Natural killer cell (primary cell): ENCODE data around the gene BLOC1S5. TPM values are rescaled to one million over a fixed set of nuclear protein-coding genes. Genes with fewer than 3 reads are reported as not detected.
"Not testable (repeated sequence)": the region's sequence is repeated elsewhere in the genome, so short reads cannot be mapped to it uniquely, and the experiment has no call there.

Experiments used
- ATAC-seq, 3 donors: fragments of 150-1000 bp in 2 of 3; fragments of 200-7000 bp in 1 of 3; cut with Tn5 transposase; 1 replicate in 1 of 3; 2 replicates in 2 of 3; pipeline ENCODE4 v1.10.0; 2021; ENCODE audit warnings: mild to moderate bottlenecking in 2 of 3, moderate library complexity in 2 of 3
- DNase-seq, 2 donors: peaks; one replicate each; pipeline versions ENCODE4 v3.0.0 to v3.0.0-alpha.2; 2013 to 2021; ENCODE audit warnings: mixed read lengths in 1 of 2
- H3K27ac ChIP-seq: one replicate; pipeline ENCODE4 v1.5.1; 2013; ENCODE audit warnings: mild to moderate bottlenecking, low read length
- H3K27me3 ChIP-seq: one replicate; pipeline ENCODE4 v1.6.1; 2013; ENCODE audit warnings: low read length; ENCODE audit not compliant: control insufficient read depth, insufficient read depth
- H3K36me3 ChIP-seq: one replicate; pipeline ENCODE4 v1.6.1; 2013; ENCODE audit warnings: low read length; ENCODE audit not compliant: control insufficient read depth, insufficient read depth
- H3K4me1 ChIP-seq: one replicate; pipeline ENCODE4 v1.6.1; 2013; ENCODE audit warnings: low read length; ENCODE audit not compliant: control insufficient read depth, insufficient read depth
- H3K4me3 ChIP-seq: one replicate; pipeline ENCODE4 v1.5.1; 2013; ENCODE audit warnings: low read length
- H3K9me3 ChIP-seq: one replicate; pipeline ENCODE4 v1.6.1; 2013; ENCODE audit warnings: low read length; ENCODE audit not compliant: control insufficient read depth, insufficient read depth
- H3K27ac Mint-ChIP-seq, 2 donors: one replicate each; pipeline ENCODE4 v1.8.0; 2022; ENCODE audit warnings: mild to moderate bottlenecking in 2 of 2, mixed read lengths in 2 of 2, moderate library complexity in 1 of 2
- H3K27me3 Mint-ChIP-seq, 2 donors: one replicate each; pipeline ENCODE4 v1.8.0; 2022; ENCODE audit warnings: low read depth in 2 of 2, mixed read lengths in 2 of 2
- H3K36me3 Mint-ChIP-seq: one replicate; pipeline ENCODE4 v1.8.0; 2022; ENCODE audit warnings: mixed read lengths
- H3K4me1 Mint-ChIP-seq, 2 donors: one replicate each; pipeline ENCODE4 v1.8.0; 2022; ENCODE audit warnings: mixed read lengths in 2 of 2
- H3K4me3 Mint-ChIP-seq: one replicate; pipeline ENCODE4 v1.8.0; 2022; ENCODE audit warnings: mild to moderate bottlenecking, moderate library complexity, mixed read lengths
- H3K9me3 Mint-ChIP-seq, 2 donors: one replicate each; pipeline ENCODE4 v1.8.0; 2022; ENCODE audit warnings: mixed read lengths in 2 of 2
- WGBS: methylation state at CpG from one replicate; pipeline ENCODE4 v1.1.7; 2013; ENCODE audit warnings: missing lambda C conversion rate; ENCODE audit not compliant: insufficient coverage; 5-methylcytosine and 5-hydroxymethylcytosine counted together
- intact Hi-C: fragments of 100-400 bp; cut with micrococcal nuclease; formaldehyde crosslinking; loops from one replicate; pipeline ENCODE4 v1.14.2; 2022
- total RNA-seq, 4 donors: library from RNA; stranded (reverse); fragments of 120-200 nt in 1 of 4; gene quantifications; one replicate each; pipeline versions ENCODE4 v1.2.3 to v1.2.4, GENCODE V29; 2013 to 2022
- TF ChIP-seq, protein P1 (sequence below): fragments of 200-600 bp; IDR thresholded peaks from one replicate; pipeline ENCODE4 v1.8.0; 2022; ENCODE audit warnings: antibody characterized with exemption

BLOC1S5 gene
- total RNA-seq, 3 donors from 2014 or later (not counting 1 experiment from before 2014, with no cell fraction given), result 11.2 to 15.9 (median 15.4) TPM

DNA sequence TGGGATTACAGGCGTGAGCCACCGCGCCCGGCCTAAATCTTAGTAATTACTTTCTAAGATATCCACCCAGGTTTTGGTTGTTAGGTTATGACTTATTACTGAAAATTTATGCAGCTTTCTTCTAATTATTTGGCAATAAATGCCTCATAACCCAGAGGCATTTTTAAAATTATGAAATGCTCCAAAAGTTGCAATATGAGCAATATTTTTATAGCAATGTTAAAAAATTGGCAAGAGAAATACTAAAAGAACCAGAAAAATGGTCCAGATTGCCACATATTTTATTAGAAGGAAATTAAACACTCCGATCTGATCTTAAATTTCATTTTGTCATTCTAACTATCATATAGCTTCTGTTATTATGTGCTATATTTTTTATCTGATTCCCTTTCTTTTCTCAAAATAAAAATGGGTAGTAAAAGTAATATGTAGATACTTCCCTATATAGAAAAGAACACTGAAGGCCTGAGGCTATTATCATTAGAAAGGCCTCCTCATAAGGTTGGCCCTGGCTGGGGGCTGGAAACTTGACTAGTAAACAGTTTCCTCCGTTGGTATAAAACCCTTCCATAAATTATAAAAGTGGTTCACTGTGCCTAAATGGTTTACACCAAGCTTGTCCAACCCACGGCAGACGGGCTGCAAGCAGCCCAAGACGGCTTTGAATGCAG is 22.1 kb downstream of the BLOC1S5 start:
- no peak overlapping the region for H3K4me3 Mint-ChIP-seq
- no peak for ATAC-seq
- DNase-seq, result no peak
- Histone ChIP-seq H3K27me3 (no peaks in the 10 kb centered on the region), H3K9me3 (peaks cover 5% of the 10 kb centered on the region), H3K36me3 (peaks cover 8% of the 10 kb centered on the region), H3K27ac (no peak overlapping the region), H3K4me1 (no peaks in the 10 kb centered on the region), H3K4me3 (no peak overlapping the region)
- intact Hi-C loops, result no loop called here
- H3K36me3 Mint-ChIP-seq, result peaks cover 15% of the 10 kb centered on the region
- H3K4me1 Mint-ChIP-seq, result peaks cover 12 to 22% of the 10 kb centered on the region in 2 donors
- H3K27ac Mint-ChIP-seq, result no peak overlapping the region
- peaks cover 2 to 5% of the 10 kb centered on the region in 2 donors for H3K9me3 Mint-ChIP-seq
- TF ChIP-seq, protein P1, sequence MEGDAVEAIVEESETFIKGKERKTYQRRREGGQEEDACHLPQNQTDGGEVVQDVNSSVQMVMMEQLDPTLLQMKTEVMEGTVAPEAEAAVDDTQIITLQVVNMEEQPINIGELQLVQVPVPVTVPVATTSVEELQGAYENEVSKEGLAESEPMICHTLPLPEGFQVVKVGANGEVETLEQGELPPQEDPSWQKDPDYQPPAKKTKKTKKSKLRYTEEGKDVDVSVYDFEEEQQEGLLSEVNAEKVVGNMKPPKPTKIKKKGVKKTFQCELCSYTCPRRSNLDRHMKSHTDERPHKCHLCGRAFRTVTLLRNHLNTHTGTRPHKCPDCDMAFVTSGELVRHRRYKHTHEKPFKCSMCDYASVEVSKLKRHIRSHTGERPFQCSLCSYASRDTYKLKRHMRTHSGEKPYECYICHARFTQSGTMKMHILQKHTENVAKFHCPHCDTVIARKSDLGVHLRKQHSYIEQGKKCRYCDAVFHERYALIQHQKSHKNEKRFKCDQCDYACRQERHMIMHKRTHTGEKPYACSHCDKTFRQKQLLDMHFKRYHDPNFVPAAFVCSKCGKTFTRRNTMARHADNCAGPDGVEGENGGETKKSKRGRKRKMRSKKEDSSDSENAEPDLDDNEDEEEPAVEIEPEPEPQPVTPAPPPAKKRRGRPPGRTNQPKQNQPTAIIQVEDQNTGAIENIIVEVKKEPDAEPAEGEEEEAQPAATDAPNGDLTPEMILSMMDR, result no peak
- no peaks in the 10 kb centered on the region for H3K27me3 Mint-ChIP-seq
- 97% methylated on average over 3 of the region's 9 CpGs for WGBS

DNA sequence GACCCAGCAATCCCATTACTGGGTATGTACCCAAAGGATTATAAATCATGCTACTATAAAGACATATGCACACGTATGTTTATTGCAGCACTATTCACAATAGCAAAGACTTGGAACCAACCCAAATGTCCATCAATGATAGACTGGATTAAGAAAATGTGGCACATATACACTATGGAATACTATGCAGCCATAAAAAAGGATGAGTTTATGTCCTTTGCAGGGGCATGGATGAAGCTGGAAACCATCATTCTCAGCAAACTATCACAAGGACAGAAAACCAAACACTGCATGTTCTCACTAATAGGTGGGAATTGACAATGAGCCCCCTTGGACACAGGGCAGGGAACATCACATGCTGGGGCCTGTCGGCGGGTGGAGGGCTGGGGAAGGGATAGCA is 30.1 kb downstream of the BLOC1S5 start:
- H3K27me3 Mint-ChIP-seq, H3K9me3 ChIP-seq, H3K4me3 Mint-ChIP-seq, H3K36me3 ChIP-seq, H3K27ac ChIP-seq, ATAC-seq, H3K36me3 Mint-ChIP-seq, H3K9me3 Mint-ChIP-seq, H3K4me1 ChIP-seq, intact Hi-C loops, H3K27me3 ChIP-seq, H3K4me3 ChIP-seq, H3K27ac Mint-ChIP-seq, DNase-seq: not testable (repeated sequence)
- 100% methylated on average over 2 of the region's 3 CpGs for WGBS
- H3K4me1 Mint-ChIP-seq, result peaks cover 61 to 76% of the 10 kb centered on the region in 2 donors

DNA sequence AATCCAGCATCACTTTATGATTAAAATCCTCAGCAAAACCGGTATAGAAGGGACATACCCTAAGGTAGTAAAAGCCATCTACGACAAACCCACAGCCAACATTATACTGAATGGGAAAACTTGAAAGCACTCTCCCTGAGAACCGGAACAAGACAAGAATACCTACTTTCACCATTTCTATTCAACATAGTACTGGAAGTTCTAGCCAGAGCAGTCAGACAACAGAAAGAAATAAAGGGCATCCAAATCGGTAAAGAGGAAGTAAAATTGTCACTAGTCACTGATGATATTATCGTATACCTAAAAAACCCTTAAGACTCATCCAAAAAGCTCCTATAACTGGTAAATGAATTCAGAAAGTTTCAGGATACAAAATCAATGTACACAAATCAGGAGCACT is 33.3 kb downstream of the BLOC1S5 start:
- H3K9me3 ChIP-seq, result no peaks in the 10 kb centered on the region
- 85% methylated on average over 4 of the region's 5 CpGs for WGBS
- H3K4me1 ChIP-seq, result no peaks in the 10 kb centered on the region
- no peak overlapping the region for H3K4me3 ChIP-seq
- no peaks in the 10 kb centered on the region for H3K36me3 Mint-ChIP-seq
- DNase-seq, result no peak
- peaks cover 3% of the 10 kb centered on the region for H3K36me3 ChIP-seq
- H3K4me3 Mint-ChIP-seq, result no peak overlapping the region
- TF ChIP-seq, protein P1, result no peak
- no peak overlapping the region for H3K27ac ChIP-seq
- ATAC-seq, result no peak
- no peaks in the 10 kb centered on the region for H3K9me3 Mint-ChIP-seq
- intact Hi-C loops, result no loop called here
- H3K4me1 Mint-ChIP-seq, result peaks cover 46 to 58% of the 10 kb centered on the region in 2 donors
- H3K27me3 Mint-ChIP-seq, result no peaks in the 10 kb centered on the region
- no peak overlapping the region for H3K27ac Mint-ChIP-seq
- H3K27me3 ChIP-seq, result no peaks in the 10 kb centered on the region

- Mint-ChIP-seq H3K27me3 (no peaks in the 10 kb centered on the region), H3K4me1 (peaks cover 39 to 46% of the 10 kb centered on the region in 2 donors), H3K27ac (no peak overlapping the region), H3K4me3 (no peak overlapping the region), H3K9me3 (no peaks in the 10 kb centered on the region), H3K36me3 (no peaks in the 10 kb centered on the region)
- no peak overlapping the region for H3K27ac ChIP-seq
- intact Hi-C loops, result no loop called here
- DNase-seq, result no peak
- no peaks in the 10 kb centered on the region for H3K27me3 ChIP-seq
- H3K4me1 ChIP-seq, result no peaks in the 10 kb centered on the region
- H3K4me3 ChIP-seq, result no peak overlapping the region
- no peaks in the 10 kb centered on the region for H3K9me3 ChIP-seq
- ATAC-seq, result no peak
- peaks cover 3% of the 10 kb centered on the region for H3K36me3 ChIP-seq
- 48% methylated on average over 5 of the region's 6 CpGs for WGBS
- TF ChIP-seq, protein P1, result no peak
Measured at GRCh38 chr6:8029243-8029870, 34.8 kb downstream of the BLOC1S5 start.
